ENCODE data around the gene PDZK1IP1. TPM values are rescaled to one million over a fixed set of nuclear protein-coding genes. Genes with fewer than 3 reads are reported as not detected.

The PDZK1IP1 gene
- total and polyA plus RNA-seq, 2 of the 13 experiments (the other 11 are each of a cell fraction or from before 2014, with no cell fraction given): 0.24 to 1.6 TPM

- TF ChIP-seq ZNF646 (CRISPR knock-in tag; IDR thresholded peaks at IDR 0.05): no peak
Measured at GRCh38 chr1:47178654-47179016, 11.2 kb downstream of the PDZK1IP1 start (continued).

- FAIRE-seq (no peak), DNase-seq (ENCODE audit: low spot score) (no peak), ATAC-seq (no peak)
- ChIA-PET CTCF (ENCODE audit: low intra/inter-chr PET ratio, low total read pairs) (interaction anchor here (3.1 kb wide), 1 partner anchor 85 kb away, joined by 46 read pairs; no protein-coding TSS in a partner anchor), POLR2A (interaction anchor here (7.5 kb wide), 1 partner anchor 13 kb away, joined by 168 read pairs; the partner anchor contains the start of gene PDZK1IP1)
- BruUV-seq (replicated peaks): no TSS peak
- Histone ChIP-seq H3K4me2 (ENCODE audit: low read depth, low read length) (no peak overlapping the region), H3K4me1 (ENCODE audit: insufficient read depth, low read length) (peaks cover 73% of the 10 kb centered on the region), H3K9me3 (ENCODE audit: low read length) (no peaks in the 10 kb centered on the region), H3K4me3 (replicated peaks in 1 of 3; ENCODE audit: insufficient read depth in 1 of 3, low read depth in 2 of 3, low read length in 3 of 3) (no peak overlapping the region), H3K27me3 (ENCODE audit: control insufficient read depth in 1 of 2, insufficient read depth in 2 of 2, low read length in 2 of 2) (no peaks in the 10 kb centered on the region; a peak in 1 of 5 replicates), H2AFZ (ENCODE audit: low read length) (no peak overlapping the region), H3K79me2 (ENCODE audit: insufficient read depth, low read length) (no peaks in the 10 kb centered on the region), H4K20me1 (ENCODE audit: insufficient read depth, low read length) (no peaks in the 10 kb centered on the region), H3K9ac (ENCODE audit: insufficient read depth, low read depth, low read length) (no peak overlapping the region), H3K36me3 (replicated peaks in 1 of 2; ENCODE audit: control insufficient read depth in 1 of 2, insufficient read depth in 2 of 2, low read length in 2 of 2) (no peaks in the 10 kb centered on the region), H3K27ac (ENCODE audit: extremely low read length, insufficient read depth, low read length) (no peak overlapping the region)
- 61% methylated on average over 6 of the region's 6 CpGs for WGBS (ENCODE audit: low lambda C conversion rate)
- in situ Hi-C loops (cut with HindIII; ENCODE audit: extremely low pct_ligation_motif_present, low pct_unique_long_range_greater_than_20kb): loop anchor here (25.0 kb wide), 1 partner anchor 534 kb away; no protein-coding TSS in a partner anchor
- intact Hi-C loops (cut with micrococcal nuclease; ENCODE audit: unreplicated experiment): no loop called here
- TF ChIP-seq ZNF629 (CRISPR knock-in tag; conservative IDR thresholded peaks at IDR 0.05) (no peak), AKNA (CRISPR knock-in tag; IDR thresholded peaks at IDR 0.05; ENCODE audit: borderline replicate concordance) (no peak), TFDP2 (CRISPR knock-in tag; IDR thresholded peaks at IDR 0.05) (no peak), NFE2 (CRISPR knock-in tag; IDR thresholded peaks at IDR 0.05) (no peak), RORA (CRISPR knock-in tag; IDR thresholded peaks at IDR 0.05) (no peak), FOXC1 (CRISPR knock-in tag; IDR thresholded peaks at IDR 0.05; ENCODE audit: borderline replicate concordance) (no peak), GATAD2A (CRISPR knock-in tag; IDR thresholded peaks at IDR 0.05) (no peak), TFDP1 (CRISPR knock-in tag; IDR thresholded peaks at IDR 0.05; ENCODE audit: borderline replicate concordance) (no peak)
Measured at GRCh38 chr1:47178020-47178419, 11.8 kb downstream of the PDZK1IP1 start.

Data from HepG2 (cell line).